HG02973 (cell line): ENCODE data around the gene FADS3.
"Not testable (repeated sequence)": the region's sequence is repeated elsewhere in the genome, so short reads cannot be mapped to it uniquely, and the experiment has no call there.

Experiments
- ATAC-seq: cut with Tn5 transposase; IDR thresholded peaks from one replicate; pipeline ENCODE4 v1.9.1; 2021; ENCODE audit warnings: moderate library complexity; ENCODE audit not compliant: unreplicated experiment

FADS3 gene

GRCh38 chr11:61882267-61882666, 9.1 kb downstream of the FADS3 start:
- ATAC-seq: not testable (repeated sequence)

- no peak for ATAC-seq
Observed at GRCh38 chr11:61881397-61881796, 9.9 kb downstream of the FADS3 start.

GRCh38 chr11:61880454-61880853, 10.9 kb downstream of the FADS3 start:
- ATAC-seq: no peak

DNA sequence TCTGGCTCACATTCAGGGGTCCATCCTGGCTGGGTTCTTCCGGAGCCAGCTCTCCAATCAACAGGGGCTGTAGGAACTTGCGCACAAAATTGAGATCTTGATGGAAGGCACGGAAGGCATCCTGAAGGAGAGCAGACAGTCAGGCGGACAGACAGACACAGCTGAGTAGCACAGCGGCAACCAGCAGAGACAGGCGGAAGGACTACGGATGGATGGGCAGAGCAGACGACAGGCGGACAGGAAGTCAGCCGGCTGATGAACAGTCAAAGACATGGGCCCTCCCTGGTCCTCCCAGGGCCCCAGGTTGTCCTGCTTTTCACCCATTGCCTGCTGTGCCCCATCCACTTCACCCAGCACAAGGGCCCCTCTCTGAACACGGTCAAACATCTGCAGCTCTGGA, 11.3 kb downstream of the FADS3 start:
- no peak for ATAC-seq

DNA sequence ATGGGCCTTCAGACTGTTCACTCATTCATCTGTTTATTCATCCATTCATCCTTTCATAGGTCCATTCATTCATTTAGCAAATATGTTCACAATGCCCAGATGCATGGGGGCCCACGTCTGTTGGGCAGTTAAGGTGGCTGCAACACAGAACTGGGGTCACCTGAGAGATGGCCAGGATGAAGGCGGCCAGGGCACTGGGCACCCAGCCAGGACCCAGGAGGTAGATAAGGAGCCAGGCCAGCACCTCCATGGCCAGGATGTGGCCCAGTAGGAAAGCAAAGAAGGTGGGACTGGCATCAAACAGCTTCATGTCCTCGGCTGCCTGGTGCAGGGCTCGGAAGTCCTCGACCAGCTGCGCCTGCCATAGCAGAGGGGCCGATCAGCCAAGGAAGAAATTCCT, 12.2 kb downstream of the FADS3 start:
- ATAC-seq: no peak

DNA sequence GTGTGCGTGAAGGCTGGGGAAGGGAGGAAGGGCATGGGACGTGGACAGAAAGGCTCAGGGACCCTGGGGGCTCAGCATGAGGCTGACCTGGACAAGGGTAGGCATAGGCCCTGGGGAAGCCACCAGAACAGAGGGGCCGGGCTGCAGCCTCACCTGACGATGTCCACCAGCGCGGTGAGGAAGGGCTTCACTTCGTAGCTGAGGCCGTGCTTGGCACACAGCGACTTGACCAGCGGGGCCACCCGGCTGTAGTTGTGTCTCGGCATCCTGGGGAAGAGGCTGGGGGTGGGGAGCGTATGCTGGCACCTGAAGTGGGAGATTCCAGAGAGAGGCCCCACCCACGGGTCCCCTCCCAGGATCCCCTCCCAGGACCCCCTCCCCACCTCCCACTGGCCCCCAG, 15.6 kb downstream of the FADS3 start:
- ATAC-seq: no peak

DNA sequence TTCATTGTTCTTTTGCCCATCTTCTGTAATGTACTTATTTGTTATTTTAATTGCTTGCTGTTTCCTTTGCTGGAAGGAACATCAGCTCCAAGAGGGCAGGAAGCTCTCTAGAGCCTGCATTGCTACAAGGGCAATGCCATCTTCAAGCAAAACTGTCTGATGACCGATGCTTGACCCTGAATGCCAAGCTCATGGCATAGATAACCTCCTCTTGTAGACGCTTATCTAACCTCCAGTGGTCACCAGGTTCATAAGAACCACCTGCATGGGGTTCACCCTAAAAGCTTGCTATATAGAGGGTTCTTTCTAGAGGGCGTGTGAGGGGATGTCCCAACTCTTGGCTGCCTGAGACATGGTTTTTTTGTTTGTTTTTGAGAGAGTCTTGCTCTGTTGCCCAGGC, 16.5 kb downstream of the FADS3 start:
- no peak for ATAC-seq

DNA sequence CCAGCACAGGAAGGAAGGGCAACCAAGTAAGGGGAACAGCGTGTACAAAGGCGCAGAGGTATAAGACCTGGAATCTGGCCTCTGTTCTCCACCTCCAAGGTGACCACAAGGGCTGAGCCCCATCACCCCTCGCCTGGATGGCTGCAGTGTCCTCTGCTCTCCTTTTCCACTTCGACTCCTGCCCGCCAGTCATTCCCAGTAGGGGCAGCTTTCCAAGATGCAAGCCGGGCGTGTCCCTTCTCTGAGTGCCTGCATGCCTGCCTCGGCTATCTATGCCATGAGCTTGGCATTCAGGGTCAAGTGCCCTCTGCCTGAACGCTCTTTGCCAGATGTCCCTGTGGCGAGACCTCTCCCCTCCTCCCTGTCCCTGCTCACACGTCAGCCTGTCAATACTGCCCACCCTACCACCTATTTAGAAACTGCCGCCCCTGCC, 17.0 kb downstream of the FADS3 start:
- ATAC-seq: no peak

GRCh38 chr11:61873588-61874376, 17.6 kb downstream of the FADS3 start:
- no peak for ATAC-seq

GRCh38 chr11:61872935-61873565, 18.3 kb downstream of the FADS3 start:
- no peak for ATAC-seq

GRCh38 chr11:61871158-61871597, 20.2 kb downstream of the FADS3 start:
- peak; percentile 75 for ATAC-seq

DNA sequence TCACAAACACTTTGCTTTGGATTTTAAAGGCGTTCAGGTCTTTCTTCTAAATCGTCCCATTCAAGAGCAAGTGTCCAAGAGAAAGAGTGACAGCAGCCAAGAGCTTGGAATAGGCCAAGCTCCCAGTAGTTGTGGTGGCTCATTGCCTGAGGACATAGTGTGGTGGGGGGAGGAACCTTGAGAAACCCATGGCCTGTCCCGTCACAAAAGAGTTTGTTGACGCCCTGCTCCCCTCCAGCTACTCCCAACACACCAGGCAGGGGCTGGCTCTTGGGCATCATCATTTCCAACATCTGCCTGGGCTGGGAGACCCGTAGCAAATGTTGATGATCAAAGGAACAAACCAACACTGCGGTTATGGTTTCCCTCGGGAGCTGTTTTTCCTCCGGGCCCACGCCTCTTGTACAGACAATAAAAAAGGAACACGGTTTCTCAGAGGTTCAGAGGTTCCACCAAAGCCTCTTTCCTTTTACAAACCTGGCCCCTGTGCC, 20.8 kb downstream of the FADS3 start:
- ATAC-seq: no peak

GRCh38 chr11:61869708-61870451, 21.5 kb downstream of the FADS3 start:
- no peak for ATAC-seq

DNA sequence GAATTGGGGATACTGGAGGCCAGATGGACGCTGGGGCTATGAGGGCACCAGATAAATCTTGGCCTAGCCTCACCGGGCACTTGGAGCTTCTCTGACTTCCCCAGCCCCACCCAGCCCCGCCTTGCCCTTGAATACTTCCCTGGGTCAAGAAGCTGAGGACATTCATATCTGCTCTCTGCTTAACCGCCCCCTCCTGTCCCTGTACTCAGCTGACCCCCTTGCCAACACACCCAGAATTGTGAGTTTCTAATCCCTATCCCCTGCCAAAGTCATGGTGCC, 22.0 kb downstream of the FADS3 start:
- ATAC-seq: no peak

GRCh38 chr11:61868571-61869428, 22.5 kb downstream of the FADS3 start:
- ATAC-seq: no peak

DNA sequence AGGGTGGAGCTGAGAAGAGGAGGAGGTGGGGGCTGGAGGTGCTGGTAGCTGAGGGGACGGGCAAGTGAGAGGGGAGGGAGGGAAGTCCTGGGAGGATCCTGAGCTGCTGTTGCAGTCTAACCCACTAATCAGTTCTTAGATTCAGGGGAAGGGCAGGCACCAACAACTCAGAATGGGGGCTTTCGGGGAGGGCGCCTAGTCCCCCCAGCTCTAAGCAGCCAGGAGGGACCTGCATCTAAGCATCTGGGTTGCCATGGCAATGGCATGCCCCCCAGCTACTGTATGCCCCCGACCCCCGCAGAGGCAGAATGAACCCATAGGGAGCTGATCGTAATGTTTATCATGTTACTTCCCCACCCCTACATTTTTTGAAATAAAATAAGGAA, 24.4 kb downstream of the FADS3 start:
- ATAC-seq: no peak

DNA sequence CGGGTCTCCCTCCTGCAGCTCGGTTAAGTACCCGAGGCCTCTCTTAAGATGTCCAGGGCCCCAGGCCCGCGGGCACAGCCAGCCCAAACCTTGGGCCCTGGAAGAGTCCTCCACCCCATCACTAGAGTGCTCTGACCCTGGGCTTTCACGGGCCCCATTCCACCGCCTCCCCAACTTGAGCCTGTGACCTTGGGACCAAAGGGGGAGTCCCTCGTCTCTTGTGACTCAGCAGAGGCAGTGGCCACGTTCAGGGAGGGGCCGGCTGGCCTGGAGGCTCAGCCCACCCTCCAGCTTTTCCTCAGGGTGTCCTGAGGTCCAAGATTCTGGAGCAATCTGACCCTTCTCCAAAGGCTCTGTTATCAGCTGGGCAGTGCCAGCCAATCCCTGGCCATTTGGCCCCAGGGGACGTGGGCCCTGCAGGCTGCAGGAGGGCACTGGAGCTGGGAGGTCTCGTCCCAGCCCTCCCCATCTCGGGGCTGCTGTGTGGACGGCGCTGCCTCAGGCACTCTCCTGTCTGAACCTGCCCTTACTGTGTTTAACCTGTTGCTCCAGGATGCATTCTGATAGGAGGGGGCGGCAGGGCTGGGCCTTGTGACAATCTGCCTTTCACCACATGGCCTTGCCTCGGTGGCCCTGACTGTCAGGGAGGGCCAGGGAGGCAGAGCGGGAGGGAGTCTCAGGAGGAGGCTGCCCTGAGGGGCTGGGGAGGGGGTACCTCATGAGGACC, 25.0 kb downstream of the FADS3 start:
- no peak for ATAC-seq

GRCh38 chr11:61864814-61865775, 26.2 kb downstream of the FADS3 start:
- ATAC-seq: no peak

- no peak for ATAC-seq
Observed at GRCh38 chr11:61863548-61864081, 27.7 kb downstream of the FADS3 start.
